T follicular helper cell (primary cell): ENCODE results near the gene ACTN1.

Source experiments
- DNase-seq: peaks from one replicate; pipeline ENCODE4 v3.0.0-alpha.2; 2020; ENCODE audit warnings: low read depth

Gene ACTN1

DNA sequence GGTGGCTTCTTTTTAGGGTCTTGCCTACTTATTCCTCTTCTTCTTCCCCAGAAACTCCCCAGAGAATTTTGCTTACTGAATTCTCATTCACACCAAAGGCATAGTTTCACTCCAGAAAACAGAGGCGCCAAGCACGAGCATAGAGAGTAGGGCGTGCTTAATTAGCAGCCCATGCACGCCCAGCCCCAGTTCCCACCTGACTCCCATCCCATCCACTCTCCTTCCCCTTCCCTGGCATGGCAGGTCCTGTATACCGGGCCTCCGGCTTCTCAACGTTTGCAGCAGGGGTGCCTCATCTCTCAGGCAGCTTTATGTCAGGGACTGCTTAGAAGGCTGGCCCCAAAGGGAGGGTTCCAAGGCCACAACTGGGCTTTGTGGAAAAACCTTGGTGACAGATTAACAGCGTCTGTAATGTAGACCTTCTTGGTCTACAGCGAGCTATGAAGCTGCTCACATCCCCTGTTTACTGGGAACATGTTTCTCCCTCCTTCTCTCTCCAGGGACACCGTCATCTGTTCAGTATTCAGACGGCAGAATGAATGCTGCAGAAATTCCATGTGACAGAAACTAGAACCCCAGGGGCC is 62.7 kb downstream of the ACTN1 start:
- no peak for DNase-seq

DNA sequence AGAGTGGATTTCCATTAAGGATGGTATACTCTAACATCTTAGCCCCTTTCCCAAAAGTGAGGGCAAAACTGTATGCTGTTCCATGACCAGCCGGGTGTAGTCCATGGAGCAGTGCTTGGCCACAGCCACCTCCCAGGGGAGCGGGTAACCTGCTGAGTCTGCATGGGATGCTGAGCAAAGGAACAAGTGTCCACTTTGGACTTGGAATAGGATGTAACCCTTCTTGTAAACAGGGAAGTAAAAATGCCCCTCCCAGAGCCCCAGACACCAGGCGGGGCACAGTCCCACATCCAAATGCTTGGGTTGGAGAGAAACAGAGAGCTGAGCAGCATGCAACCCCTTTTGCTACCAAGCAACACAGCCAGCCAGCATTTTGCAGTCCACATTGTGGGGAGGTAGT is 65.6 kb downstream of the ACTN1 start:
- no peak for DNase-seq

DNA sequence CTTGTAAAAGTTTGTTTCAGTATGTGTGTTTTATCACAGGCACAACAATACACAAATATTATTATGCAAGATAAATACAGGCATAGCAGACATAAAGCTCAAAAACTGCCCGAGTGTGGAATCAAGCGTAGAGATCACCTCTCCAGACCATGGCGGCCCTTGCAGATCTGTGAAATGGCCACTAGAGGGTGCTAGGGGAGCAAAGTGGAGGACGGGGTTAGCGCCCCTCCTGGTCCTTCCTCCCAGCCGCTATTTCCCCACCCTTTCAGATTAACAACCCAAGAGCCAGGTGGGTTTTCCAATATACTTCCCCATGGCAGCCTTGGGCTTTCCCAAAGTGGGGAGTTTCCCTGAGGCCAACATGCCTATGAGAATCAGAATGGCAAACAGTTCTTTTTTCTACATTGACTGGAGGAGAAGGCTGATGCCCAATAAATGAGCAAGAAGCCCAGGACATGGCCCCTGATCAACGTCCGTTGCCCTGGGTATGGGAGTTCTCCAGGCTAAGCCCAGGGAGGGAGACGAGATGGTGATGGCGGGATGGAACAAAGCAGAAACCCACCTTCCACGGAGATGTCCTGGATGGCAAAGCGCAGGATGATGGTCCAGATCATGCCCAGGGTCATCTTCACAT is 67.4 kb downstream of the ACTN1 start:
- DNase-seq: peak; percentile 71

DNA sequence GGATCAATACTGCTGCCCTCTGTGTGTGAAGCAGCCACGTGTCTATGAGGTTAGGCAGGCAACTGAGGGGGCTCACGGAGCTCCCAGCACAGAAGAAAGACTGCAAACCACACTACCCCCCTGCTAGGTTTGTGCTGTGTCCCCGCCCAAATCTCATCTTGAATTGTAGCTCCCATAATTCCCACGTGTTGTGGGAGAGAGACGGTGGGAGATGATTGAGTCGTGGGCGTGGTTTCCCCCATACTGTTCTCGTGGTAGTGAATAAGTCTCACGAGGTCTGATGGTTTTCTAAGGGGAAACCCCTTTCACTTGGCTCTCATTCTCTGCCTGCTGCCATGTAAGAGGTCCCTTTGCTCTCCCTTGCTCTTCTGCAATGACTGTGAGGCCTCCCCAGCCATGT is 68.6 kb downstream of the ACTN1 start:
- DNase-seq: no peak

DNA sequence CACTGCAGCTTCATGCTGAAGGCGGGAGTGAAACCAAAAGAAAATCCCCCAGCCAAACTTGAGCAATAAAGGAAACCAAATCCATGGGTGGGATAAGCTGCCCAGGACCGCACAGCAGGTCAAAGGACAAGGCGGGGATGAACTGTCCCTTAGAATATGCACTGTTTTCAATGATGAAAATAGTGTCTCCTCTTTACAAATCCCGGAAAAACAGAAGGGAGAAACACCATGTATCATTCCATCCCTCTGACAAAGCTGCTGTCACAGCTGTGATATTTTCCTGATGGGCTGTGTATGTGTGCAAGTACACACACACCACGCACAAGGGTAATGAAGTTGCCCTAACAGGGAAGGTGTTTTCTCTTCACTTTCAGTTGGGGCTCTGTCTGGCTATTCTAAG is 70.3 kb downstream of the ACTN1 start:
- DNase-seq: no peak

DNA sequence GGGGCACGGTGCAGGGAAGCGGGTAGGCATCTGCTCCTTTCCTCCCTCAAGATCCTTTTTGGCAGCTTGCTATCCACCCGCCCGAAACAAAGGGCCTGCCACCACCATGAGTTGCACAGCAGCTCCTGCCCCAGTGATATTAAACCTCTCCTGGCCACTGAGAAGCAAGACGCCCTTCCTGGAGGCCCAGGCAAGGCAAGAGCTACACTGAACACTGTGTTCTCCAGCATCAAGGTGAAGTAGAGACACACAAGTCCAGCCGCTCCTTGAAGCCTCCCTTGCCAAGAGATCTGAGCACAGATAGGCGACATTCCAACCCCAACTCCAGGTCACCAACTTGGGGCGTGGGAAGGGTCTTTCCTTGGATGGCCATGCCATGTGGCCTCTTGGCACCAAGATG is 70.9 kb downstream of the ACTN1 start:
- DNase-seq: no peak

DNA sequence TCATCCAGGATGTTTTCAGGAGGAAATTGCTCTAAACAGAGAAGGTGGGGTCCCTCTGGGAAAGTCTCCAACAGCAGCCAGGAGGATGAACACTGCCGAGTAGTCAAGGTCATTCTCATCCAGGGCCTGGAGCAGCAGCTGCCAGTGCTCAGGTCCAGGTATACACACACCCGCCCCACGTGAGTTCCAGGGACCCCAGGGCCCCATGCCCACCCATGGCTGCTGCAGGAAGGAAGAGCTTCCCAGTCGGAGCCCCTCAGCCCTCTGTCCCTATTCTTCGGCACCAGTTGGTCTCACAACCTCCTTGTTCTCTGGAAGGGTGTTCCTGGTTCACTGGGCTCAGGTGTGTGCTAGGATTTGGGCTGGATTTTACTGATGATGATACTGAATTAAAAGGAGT is 72.7 kb downstream of the ACTN1 start:
- DNase-seq: no peak

DNA sequence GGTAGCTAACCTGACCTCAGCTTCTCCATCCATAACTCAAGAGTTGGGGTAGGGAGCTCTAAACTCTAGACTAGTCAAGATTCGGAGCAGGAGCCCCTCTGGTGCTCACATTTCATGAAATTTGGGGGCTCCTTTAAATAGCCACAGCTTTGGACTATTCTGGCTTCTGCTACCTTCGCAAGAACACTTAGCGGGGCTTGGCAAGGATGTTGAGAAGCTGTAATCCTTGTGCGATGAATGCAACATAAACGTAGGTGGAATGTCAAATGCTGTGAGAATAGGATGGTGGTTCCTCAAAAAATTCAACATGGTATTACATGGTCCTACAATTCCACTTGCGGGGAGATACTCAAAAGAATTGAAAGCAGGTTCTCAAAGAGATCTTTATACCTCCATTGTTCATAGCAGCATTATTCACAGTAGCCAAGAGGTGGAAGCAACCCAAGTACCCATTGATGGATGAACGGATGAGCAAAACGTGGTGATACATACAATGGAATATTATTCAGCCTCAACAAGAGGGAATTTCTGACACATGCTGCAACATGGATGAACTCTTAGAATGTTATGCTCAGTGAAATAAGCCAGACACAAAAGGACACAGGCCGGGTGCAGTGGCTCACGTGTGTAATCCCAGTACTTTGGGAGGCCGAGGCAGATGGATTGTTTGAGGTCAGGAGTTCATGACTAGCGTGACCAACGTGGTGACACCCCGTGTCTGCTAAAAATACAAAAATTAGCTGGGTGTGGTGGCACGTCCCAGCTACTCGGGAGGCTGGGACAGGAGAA is 73.8 kb downstream of the ACTN1 start:
- DNase-seq: no peak

DNA sequence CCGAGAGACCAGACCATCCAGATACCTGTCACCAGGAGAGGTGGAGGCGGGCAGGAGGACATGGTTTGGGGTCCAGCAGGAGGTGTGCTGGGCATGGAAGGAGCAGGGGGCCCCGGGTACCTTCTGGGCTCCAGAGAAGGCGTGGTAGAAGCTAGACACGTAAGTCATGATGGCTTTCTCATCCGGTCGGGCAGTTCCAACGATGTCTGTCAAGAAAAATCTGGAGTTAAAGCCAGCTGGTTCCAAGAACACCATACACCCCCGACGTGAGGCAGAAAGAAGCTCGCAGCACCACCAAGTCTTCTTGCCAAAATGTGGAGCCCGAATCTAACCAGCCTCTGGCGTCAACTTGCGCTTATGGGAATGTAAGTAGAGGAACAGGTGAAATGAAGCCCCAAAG is 76.7 kb downstream of the ACTN1 start:
- no peak for DNase-seq

DNA sequence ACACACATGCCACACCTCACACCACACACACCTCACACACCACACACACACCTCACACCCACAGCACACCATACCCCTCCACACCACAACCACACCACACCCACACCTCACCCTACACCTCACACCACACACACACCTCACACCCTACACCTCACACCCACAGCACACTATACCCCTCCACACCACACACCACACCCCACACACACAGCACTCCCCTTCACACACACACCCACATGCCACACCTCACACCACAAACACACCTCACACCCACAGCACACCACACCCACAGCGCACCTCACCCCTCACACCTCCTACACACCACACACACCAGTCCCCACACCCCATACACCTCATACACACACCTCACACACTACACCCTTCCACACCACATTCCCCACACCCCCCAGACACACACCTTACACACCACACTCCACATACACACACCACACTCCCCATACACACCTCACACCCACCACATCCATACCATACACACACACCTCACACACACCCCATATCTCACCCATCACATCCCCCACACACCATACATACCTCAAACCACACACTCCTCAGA is 80.0 kb downstream of the ACTN1 start:
- DNase-seq: no peak

DNA sequence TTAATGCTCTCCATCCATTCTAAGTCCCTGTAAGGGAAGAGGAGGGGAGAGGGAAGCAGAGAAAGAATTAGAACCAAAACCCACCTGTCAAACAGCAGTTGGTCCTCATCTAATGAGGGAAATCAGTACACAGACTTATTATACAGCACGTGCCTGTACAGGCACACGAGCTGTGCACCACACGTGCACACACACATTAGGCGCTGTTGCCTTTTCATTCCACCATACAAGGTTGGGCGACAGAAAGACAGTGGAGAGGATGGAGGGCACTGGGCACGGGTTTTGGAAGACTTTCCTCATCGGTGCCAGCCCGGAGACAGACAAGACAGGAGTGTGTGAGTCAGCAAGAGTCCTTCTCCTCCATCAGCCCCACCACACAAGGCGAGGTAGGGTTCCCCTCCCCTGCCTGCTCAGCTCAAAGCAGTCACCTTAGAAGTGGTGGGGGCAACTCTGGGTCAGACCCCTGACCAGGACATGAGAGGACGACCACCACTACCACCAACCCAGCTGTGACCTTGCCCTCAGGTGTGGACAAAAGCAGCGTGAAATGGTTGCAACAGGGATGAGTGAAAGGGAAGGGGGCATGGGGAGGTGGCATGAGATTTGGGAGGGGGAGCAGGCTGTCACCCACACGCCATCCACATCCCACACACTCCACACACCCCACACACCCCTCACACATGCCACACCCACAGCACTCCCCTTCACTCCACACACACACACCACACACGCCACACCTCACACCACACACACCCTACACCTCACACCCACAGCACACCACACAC is 80.7 kb downstream of the ACTN1 start:
- DNase-seq: no peak

DNA sequence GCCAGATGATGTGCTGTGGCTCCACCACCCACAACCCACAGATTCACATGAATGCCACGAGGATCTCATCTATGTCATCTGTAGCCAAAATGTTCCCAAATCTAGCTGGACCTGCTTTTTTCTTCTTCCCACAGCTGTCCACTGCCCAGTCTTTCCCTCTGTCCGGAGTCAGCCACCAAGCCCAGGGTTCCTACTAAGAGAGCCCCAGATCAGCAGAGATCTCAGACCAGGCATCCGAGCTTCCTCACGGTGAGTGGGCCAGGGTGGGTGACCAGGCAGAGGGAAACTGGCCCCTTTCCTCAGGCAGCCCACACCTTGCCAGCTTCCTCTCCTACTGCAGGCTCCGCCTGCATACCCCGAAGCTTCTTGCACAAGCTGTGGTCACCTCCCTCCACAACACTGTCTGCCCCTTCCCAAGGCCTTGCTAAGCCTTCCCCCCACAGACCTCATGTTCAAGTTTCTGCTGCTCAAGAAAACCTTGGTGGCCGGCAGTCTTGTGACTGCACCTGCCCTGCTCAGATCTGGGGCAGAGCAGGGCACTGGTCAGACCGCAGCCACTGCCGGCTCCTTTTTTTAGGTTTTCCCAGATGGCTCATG is 81.4 kb downstream of the ACTN1 start:
- no peak for DNase-seq

DNA sequence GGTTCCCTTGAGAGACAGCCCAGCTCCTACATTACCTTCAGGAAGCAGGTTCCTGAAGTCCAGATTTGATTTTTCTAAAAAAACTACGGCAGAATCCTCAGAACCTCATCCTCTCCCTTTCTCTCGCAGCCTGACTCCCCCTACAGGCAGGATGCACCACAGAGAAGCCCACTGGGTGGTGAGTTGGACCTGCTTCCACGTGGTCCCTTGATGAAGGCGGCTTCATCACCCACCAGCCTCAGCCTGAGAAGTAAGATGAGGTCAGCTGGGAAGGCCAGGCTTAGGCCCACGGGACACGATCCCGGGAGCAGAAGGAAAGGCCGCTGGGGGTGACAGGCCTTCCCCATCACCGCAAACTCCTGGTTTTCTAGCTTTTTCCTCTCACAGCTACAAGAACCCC is 83.0 kb downstream of the ACTN1 start:
- no peak for DNase-seq

DNA sequence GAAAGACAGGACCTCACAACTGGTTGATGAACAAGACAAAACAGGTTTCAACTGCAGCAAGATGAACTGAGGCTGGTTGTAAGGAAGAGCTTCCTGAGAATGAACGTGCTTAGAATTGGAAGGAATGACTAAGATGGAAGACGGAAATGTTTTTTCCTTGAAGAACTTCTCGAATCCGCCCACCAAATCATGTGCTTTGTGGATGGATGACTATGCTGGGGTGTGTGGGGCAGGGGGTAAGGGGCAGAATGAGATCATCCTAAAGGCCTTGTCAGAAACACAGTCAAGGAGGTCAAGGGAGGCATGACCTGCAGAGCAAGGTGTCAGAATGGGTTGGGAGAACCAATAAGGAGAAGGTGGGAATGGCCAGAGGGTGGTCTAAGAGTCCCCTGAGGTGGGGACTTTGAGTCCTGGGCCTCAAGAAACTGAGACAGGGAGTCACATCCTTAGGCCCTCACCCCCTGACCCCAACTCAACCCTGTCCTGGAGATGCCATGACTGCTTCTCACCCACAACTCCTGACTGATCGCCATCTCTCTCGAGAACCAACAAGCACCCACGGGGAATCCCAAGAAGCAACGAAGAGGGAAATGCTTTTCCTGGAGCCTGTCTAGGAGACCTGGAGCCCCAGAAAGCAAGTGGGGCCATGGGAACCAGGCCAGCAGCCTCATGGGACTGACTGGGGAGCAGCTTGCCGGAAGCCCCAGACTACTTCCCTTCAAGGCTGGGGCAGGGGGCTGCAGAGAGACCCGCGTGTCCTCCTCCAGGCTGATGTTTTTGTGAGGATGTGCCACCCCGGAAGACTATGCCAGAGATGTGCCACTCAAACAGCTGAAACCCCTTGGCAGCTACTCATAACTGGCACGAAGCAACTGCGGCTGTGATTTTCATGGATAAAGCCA is 84.0 kb downstream of the ACTN1 start:
- no peak for DNase-seq

DNA sequence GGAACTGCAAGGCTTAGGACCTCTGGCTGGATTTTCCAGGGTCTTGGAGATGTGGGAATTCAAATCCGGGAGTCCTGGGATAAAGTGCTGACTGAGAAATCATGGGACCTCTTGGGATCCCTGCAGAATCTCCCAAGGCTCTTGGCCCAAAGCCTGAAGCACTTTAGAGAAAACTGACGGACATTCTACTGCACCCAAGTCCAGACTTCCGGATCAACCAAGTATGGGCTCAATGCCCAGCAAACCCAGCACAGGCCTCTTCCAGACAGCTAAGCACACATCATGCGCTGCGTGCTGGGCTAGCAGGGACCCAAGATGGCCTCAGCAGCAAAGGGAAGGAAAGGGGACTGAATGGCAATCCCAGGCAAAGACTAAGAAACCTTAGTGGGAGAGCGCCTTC is 85.0 kb downstream of the ACTN1 start:
- no peak for DNase-seq

DNA sequence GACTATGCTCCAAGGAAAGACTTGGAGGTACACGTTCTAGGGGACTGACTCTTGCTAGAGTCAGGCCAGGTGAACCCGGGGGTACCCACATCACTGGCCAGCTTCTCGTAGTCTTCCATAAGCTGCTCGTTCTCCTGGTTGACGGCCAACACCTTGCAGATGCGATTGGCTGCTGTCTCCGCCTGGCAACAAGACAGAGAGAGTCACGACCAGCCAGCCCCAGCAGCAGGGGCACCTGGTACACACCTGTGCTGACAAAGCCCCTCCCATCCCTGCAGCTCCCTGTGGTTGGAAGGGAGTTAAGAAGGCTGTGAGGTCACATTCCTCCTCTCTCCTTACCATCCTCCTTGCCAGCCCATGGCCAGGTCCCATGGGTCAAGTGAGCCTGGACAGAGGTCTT is 85.5 kb downstream of the ACTN1 start:
- no peak for DNase-seq

DNA sequence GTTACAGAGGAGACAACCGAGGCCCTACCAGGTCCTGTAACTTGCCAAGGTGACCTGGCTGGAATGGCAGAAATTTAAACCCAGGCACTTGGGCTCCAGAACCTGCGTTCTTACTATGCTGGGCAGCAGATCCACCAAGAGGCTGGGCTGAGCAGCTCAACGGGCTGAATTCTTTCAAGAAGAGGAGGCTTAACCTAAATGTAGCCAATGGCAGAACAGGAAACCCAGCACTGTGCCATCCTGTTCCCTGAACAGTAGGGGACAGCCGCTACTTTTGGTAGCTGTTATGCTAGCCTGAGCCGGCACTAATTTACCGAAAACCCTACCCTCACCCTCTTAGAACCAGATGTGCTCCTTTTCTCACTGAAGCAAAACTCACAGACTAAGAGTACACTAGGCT is 86.1 kb downstream of the ACTN1 start:
- no peak for DNase-seq

DNA sequence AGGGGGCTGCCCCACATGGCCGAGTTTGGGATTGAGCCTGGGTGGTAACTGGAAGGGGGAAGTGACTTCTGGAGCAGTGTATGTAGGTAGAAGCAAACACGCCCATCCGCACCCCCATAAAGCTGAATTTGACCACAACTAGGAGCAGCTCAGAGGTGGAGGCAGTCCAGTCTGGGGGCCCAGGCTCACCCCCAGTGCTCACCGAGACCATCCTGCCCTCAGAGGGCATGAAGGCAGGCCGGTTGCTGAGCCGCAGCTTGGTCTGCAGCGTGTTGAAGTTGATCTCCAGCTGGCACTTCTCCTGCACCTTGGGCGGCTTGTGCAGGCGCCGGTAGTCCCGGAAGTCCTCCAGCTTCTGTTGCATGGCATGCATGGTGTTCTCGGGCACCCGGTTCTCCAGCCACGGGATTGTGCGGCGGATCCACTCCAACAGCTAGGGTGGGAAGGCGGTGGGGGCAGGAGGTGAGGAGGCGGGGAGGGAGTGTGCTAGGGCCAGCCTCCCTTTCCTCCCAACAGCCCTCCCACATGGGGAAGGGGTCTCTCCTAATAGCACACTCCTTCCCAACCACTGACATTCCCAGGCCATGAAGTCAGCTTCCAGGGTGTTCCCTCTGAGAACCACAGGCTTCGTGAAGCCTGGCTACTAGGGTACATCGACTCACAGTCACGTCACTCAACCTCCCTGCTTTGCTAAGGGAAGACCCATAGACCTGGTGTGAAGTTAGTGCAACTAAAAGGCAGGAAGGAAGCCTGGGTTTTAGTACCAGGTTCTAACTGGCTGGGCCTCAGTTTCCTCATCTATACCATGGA is 87.0 kb downstream of the ACTN1 start:
- DNase-seq: no peak

DNA sequence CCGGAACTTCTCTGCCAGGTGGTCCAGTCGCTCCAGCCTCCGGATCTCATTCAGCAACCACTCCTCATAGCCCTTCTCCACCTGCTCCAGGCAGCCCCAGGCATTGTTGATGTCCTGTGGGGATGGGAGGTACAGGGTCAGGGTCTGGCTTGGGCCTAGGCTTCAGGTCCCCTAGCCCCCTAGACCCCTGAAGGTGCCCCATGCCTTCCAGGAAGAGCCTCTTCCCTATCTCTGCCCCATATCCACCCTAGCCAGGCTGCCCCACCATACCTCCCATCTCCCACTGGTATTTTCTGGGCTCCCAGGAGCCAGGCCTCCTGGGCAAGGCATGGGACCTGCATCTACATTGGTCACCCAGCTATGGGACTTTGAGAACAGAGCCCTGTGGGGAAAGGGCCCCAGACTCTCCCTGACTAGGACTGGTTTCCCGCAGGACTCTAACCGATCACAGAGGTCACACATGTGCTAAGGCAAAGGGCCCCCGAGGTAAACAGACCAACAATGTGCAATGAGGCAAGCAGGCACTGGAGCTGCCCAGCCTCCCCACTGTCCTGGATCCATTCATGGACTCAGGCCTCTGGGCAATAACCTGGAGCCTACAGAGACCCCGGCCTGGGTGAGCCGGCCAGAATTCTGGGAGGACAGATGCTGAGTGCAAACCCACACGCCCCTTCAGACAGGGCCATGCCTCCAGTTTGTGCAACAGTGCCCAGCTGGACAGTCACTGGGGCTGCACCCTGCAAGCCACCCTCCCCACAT is 88.8 kb downstream of the ACTN1 start:
- no peak for DNase-seq
